ENCODE data around the gene LEKR1.

LEKR1 gene

GRCh38 chr3:156843071-156843808 is 17.1 kb downstream of the LEKR1 start:
- Histone ChIP-seq H3K9me3 (ENCODE audit: insufficient read depth, low read length, severe bottlenecking) (no peaks in the 10 kb centered on the region), H3K9ac (ENCODE audit: low read depth, low read length) (no peak overlapping the region), H2AFZ (ENCODE audit: low read depth, low read length) (no peak overlapping the region), H3K4me1 (ENCODE audit: insufficient read depth, low read length) (no peaks in the 10 kb centered on the region), H3K4me3 (ENCODE audit: low read depth in 1 of 2, low read length in 2 of 2) (no peak overlapping the region), H3K36me3 (ENCODE audit: insufficient read depth, low read length) (no peaks in the 10 kb centered on the region), H3K27me3 (ENCODE audit: insufficient read depth, low read length, poor library complexity) (peaks cover 3% of the 10 kb centered on the region), H3K4me2 (ENCODE audit: insufficient read depth, low read length) (no peak overlapping the region), H3K27ac (ENCODE audit: low read length) (no peak overlapping the region), H4K20me1 (ENCODE audit: insufficient read depth, low read length) (no peaks in the 10 kb centered on the region), H3K79me2 (ENCODE audit: insufficient read depth, low read length) (no peaks in the 10 kb centered on the region)
- DNase-seq (no peak), ATAC-seq (ENCODE audit: insufficient read depth, low read depth) (no peak)
- no peak for TF ChIP-seq EZH2 (IDR thresholded peaks at IDR 0.05; ENCODE audit: borderline replicate concordance, low read depth, low read length, severe bottlenecking)
- no peak for TF ChIP-seq CTCF (IDR thresholded peaks at IDR 0.05; ENCODE audit: borderline replicate concordance, extremely low read depth, low read length, poor library complexity, severe bottlenecking)

- Histone ChIP-seq H3K27me3 (ENCODE audit: insufficient read depth, low read length, poor library complexity) (peaks cover 2% of the 10 kb centered on the region), H3K4me3 (ENCODE audit: low read depth in 1 of 2, low read length in 2 of 2) (no peak overlapping the region), H4K20me1 (ENCODE audit: insufficient read depth, low read length) (no peaks in the 10 kb centered on the region), H3K79me2 (ENCODE audit: insufficient read depth, low read length) (no peaks in the 10 kb centered on the region), H3K4me2 (ENCODE audit: insufficient read depth, low read length) (no peak overlapping the region), H2AFZ (ENCODE audit: low read depth, low read length) (no peak overlapping the region), H3K9me3 (ENCODE audit: insufficient read depth, low read length, severe bottlenecking) (no peaks in the 10 kb centered on the region), H3K9ac (ENCODE audit: low read depth, low read length) (no peak overlapping the region), H3K4me1 (ENCODE audit: insufficient read depth, low read length) (no peaks in the 10 kb centered on the region), H3K36me3 (ENCODE audit: insufficient read depth, low read length) (no peaks in the 10 kb centered on the region), H3K27ac (ENCODE audit: low read length) (no peak overlapping the region)
- no peak for TF ChIP-seq EZH2 (IDR thresholded peaks at IDR 0.05; ENCODE audit: borderline replicate concordance, low read depth, low read length, severe bottlenecking)
- TF ChIP-seq CTCF (IDR thresholded peaks at IDR 0.05; ENCODE audit: borderline replicate concordance, extremely low read depth, low read length, poor library complexity, severe bottlenecking) = no peak
- DNase-seq (no peak), ATAC-seq (ENCODE audit: insufficient read depth, low read depth) (no peak)
Observed at GRCh38 chr3:156847752-156848448, 21.7 kb downstream of the LEKR1 start.

DNA sequence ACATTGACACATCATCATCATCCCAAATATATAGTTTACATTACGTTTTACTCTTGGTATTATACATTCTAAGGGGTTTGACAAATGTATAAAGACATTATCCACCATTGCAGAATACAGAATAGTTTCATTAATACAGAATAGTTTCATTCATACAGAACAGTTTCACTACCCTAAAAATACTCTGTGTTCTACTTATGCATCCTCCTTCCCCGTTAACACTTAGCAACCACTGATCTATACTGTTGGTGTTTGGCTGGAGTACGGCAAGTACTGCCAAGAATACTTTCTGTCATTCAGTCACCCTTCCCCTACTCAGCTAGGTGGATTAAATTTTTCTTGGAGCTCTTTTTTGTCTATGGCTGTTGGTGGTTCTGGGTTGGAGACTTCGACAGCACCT is 33.4 kb downstream of the LEKR1 start:
- no peak overlapping the region for H3K4me2 ChIP-seq (ENCODE audit: insufficient read depth, low read length)
- ATAC-seq (ENCODE audit: insufficient read depth, low read depth) (no peak), DNase-seq (no peak)
- no peaks in the 10 kb centered on the region for H3K4me1 ChIP-seq (ENCODE audit: insufficient read depth, low read length)
- TF ChIP-seq CTCF (IDR thresholded peaks at IDR 0.05; ENCODE audit: borderline replicate concordance, extremely low read depth, low read length, poor library complexity, severe bottlenecking) = no peak
- H3K27me3 ChIP-seq (ENCODE audit: insufficient read depth, low read length, poor library complexity) = no peaks in the 10 kb centered on the region
- H3K36me3 ChIP-seq (ENCODE audit: insufficient read depth, low read length) = no peaks in the 10 kb centered on the region
- H4K20me1 ChIP-seq (ENCODE audit: insufficient read depth, low read length) = no peaks in the 10 kb centered on the region
- H3K9ac ChIP-seq (ENCODE audit: low read depth, low read length) = no peak overlapping the region
- no peak overlapping the region for H3K4me3 ChIP-seq (ENCODE audit: low read depth in 1 of 2, low read length in 2 of 2)
- no peaks in the 10 kb centered on the region for H3K79me2 ChIP-seq (ENCODE audit: insufficient read depth, low read length)
- no peak overlapping the region for H3K27ac ChIP-seq (ENCODE audit: low read length)
- H3K9me3 ChIP-seq (ENCODE audit: insufficient read depth, low read length, severe bottlenecking) = no peaks in the 10 kb centered on the region
- no peak overlapping the region for H2AFZ ChIP-seq (ENCODE audit: low read depth, low read length)

Measured in DND-41 (cell line).